SK-N-SH (cell line): Measurements from ENCODE around the gene RANBP9.

Experiments used
- FOXJ3 ChIP-seq: sonication (generic); formaldehyde crosslinking; IDR thresholded peaks from 2 replicates; pipeline ENCODE4 v1.5.1; 2020; ENCODE audit warnings: mild to moderate bottlenecking, missing genetic modification reagents
- MXI1 ChIP-seq: IDR thresholded peaks from 2 replicates; pipeline ENCODE4 v1.6.1; 2012; ENCODE audit warnings: mild to moderate bottlenecking, low read depth, low read length, improper control_type of control experiment
- TF ChIP-seq, protein P1 (sequence below): IDR thresholded peaks from 2 replicates; pipeline ENCODE4 v1.6.1; 2012; ENCODE audit warnings: mild to moderate bottlenecking, low read depth, low read length, moderate library complexity
- TF ChIP-seq, protein P2 (sequence below): fragments of 200-600 bp; sonication (generic); IDR thresholded peaks from 2 replicates; pipeline ENCODE4 v1.6.1; 2017; ENCODE audit warnings: antibody characterized with exemption, mild to moderate bottlenecking, moderate library complexity
- TF ChIP-seq, protein P3 (sequence below): IDR thresholded peaks from 2 replicates; pipeline ENCODE4; 2012

DNA sequence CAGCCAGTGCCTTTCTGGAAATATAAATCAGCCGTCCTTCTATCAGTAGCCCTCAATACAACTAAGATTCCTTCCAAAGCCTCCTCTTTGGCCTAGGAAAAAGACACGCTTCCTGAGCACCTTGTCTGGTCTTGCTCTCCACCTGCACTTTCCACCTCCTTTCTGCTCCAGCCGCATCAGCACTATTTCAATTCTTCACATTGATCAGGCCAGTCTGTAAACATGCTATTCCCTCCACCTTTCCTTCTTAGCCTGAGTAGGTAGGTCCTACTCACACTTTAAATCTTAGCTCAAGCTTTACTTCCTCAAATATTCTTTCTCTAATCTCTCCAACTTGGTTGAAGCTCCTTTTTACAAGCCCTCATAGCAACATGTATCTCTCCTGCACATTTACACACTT lies 11.4 kb downstream of the RANBP9 start:
- TF ChIP-seq MXI1, result no peak
- TF ChIP-seq, protein P1, sequence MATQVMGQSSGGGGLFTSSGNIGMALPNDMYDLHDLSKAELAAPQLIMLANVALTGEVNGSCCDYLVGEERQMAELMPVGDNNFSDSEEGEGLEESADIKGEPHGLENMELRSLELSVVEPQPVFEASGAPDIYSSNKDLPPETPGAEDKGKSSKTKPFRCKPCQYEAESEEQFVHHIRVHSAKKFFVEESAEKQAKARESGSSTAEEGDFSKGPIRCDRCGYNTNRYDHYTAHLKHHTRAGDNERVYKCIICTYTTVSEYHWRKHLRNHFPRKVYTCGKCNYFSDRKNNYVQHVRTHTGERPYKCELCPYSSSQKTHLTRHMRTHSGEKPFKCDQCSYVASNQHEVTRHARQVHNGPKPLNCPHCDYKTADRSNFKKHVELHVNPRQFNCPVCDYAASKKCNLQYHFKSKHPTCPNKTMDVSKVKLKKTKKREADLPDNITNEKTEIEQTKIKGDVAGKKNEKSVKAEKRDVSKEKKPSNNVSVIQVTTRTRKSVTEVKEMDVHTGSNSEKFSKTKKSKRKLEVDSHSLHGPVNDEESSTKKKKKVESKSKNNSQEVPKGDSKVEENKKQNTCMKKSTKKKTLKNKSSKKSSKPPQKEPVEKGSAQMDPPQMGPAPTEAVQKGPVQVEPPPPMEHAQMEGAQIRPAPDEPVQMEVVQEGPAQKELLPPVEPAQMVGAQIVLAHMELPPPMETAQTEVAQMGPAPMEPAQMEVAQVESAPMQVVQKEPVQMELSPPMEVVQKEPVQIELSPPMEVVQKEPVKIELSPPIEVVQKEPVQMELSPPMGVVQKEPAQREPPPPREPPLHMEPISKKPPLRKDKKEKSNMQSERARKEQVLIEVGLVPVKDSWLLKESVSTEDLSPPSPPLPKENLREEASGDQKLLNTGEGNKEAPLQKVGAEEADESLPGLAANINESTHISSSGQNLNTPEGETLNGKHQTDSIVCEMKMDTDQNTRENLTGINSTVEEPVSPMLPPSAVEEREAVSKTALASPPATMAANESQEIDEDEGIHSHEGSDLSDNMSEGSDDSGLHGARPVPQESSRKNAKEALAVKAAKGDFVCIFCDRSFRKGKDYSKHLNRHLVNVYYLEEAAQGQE, result no peak
- TF ChIP-seq, protein P2, sequence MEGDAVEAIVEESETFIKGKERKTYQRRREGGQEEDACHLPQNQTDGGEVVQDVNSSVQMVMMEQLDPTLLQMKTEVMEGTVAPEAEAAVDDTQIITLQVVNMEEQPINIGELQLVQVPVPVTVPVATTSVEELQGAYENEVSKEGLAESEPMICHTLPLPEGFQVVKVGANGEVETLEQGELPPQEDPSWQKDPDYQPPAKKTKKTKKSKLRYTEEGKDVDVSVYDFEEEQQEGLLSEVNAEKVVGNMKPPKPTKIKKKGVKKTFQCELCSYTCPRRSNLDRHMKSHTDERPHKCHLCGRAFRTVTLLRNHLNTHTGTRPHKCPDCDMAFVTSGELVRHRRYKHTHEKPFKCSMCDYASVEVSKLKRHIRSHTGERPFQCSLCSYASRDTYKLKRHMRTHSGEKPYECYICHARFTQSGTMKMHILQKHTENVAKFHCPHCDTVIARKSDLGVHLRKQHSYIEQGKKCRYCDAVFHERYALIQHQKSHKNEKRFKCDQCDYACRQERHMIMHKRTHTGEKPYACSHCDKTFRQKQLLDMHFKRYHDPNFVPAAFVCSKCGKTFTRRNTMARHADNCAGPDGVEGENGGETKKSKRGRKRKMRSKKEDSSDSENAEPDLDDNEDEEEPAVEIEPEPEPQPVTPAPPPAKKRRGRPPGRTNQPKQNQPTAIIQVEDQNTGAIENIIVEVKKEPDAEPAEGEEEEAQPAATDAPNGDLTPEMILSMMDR, result no peak
- TF ChIP-seq, protein P3, sequence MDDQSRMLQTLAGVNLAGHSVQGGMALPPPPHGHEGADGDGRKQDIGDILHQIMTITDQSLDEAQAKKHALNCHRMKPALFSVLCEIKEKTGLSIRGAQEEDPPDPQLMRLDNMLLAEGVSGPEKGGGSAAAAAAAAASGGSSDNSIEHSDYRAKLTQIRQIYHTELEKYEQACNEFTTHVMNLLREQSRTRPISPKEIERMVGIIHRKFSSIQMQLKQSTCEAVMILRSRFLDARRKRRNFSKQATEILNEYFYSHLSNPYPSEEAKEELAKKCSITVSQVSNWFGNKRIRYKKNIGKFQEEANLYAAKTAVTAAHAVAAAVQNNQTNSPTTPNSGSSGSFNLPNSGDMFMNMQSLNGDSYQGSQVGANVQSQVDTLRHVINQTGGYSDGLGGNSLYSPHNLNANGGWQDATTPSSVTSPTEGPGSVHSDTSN, result no peak
- no peak for TF ChIP-seq FOXJ3
